ENCODE measurements around the gene PTPRR. TPM values are rescaled to one million over a fixed set of nuclear protein-coding genes. Genes with fewer than 3 reads are reported as not detected.
"Not testable (repeated sequence)": the region's sequence is repeated elsewhere in the genome, so short reads cannot be mapped to it uniquely, and the experiment has no call there.

Gene PTPRR
- total and polyA plus RNA-seq, 11 donors = 0.21 to 1.0 (median 0.40) TPM; not detected in 1

GRCh38 chr12:70815056-70815455, 105.5 kb downstream of the PTPRR start:
- 87 to 93% (median 88%) methylated on average over 2 of the region's 2 CpGs for WGBS, 4 donors
- Histone ChIP-seq H3K27me3 (no peaks in the 10 kb centered on the region), H3K4me1 (no peaks in the 10 kb centered on the region), H3K27ac (no peak overlapping the region), H3K36me3 (no peaks in the 10 kb centered on the region), H3K9me3 (peaks cover 0 to 5% (median 0%) of the 10 kb centered on the region in 12 donors), H3K4me3 (no peak overlapping the region)
- ATAC-seq (no peak), DNase-seq (no peak)
- no peak for TF ChIP-seq POLR2A (IDR thresholded peaks at IDR 0.05)
- TF ChIP-seq CTCF (IDR thresholded peaks at IDR 0.05) = no peak
- intact Hi-C loops (cut with DNase I) = no loop called here

- WGBS, 4 donors = 77 to 84% (median 78%) methylated on average over 4 of the region's 4 CpGs
- Histone ChIP-seq H3K36me3 (no peaks in the 10 kb centered on the region), H3K9me3 (peaks cover 0 to 5% (median 0%) of the 10 kb centered on the region in 12 donors), H3K27me3 (no peaks in the 10 kb centered on the region), H3K27ac (no peak overlapping the region), H3K4me1 (no peaks in the 10 kb centered on the region), H3K4me3 (no peak overlapping the region)
- no peak for ATAC-seq
- DNase-seq = no peak
- no peak for TF ChIP-seq CTCF (IDR thresholded peaks at IDR 0.05)
- no peak for TF ChIP-seq POLR2A (IDR thresholded peaks at IDR 0.05)
- intact Hi-C loops (cut with DNase I) = no loop called here
Measured at GRCh38 chr12:70813559-70813958, 107.0 kb downstream of the PTPRR start.

- Histone ChIP-seq H3K9me3 (peaks cover 0 to 5% (median 0%) of the 10 kb centered on the region in 12 donors), H3K4me3 (no peak overlapping the region), H3K27ac (no peak overlapping the region), H3K36me3 (no peaks in the 10 kb centered on the region), H3K27me3 (no peaks in the 10 kb centered on the region), H3K4me1 (no peaks in the 10 kb centered on the region)
- intact Hi-C loops (cut with DNase I) = no loop called here
- ATAC-seq (no peak), DNase-seq (no peak)
- TF ChIP-seq POLR2A (IDR thresholded peaks at IDR 0.05) = no peak
- no peak for TF ChIP-seq CTCF (IDR thresholded peaks at IDR 0.05)
- WGBS, 4 donors = 72 to 77% (median 76%) methylated on average over 3 of the region's 3 CpGs
Measured at GRCh38 chr12:70812136-70812535, 108.4 kb downstream of the PTPRR start.

- peaks cover 0 to 4% (median 0%) of the 10 kb centered on the region in 9 donors for H3K27me3 ChIP-seq
- no peaks in the 10 kb centered on the region for H3K36me3 ChIP-seq
- no peak overlapping the region for H3K4me3 ChIP-seq
- H3K9me3 ChIP-seq = peaks cover 0 to 4% (median 0%) of the 10 kb centered on the region in 12 donors
- 77 to 82% (median 81%) methylated on average over 4 of the region's 4 CpGs for WGBS, 4 donors
- ATAC-seq (no peak), DNase-seq (no peak)
- intact Hi-C loops (cut with DNase I) = no loop called here
- H3K27ac ChIP-seq = no peak overlapping the region
- TF ChIP-seq CTCF (IDR thresholded peaks at IDR 0.05) (no peak), POLR2A (IDR thresholded peaks at IDR 0.05) (no peak)
- H3K4me1 ChIP-seq = no peaks in the 10 kb centered on the region
Measured at GRCh38 chr12:70809887-70810286, 110.7 kb downstream of the PTPRR start.

- H3K4me3 ChIP-seq; DNase-seq; H3K27ac ChIP-seq; intact Hi-C loops (cut with DNase I); H3K4me1 ChIP-seq; ATAC-seq; H3K36me3 ChIP-seq; H3K9me3 ChIP-seq; H3K27me3 ChIP-seq: not testable (repeated sequence)
- WGBS, 4 donors = 72 to 89% (median 79%) methylated on average over 2 of the region's 2 CpGs
Measured at GRCh38 chr12:70807993-70808392, 112.5 kb downstream of the PTPRR start.

All from heart left ventricle (tissue), 16 donors.